HEK293T (cell line): Measurements from ENCODE around the gene RGL2.

Source experiments
- CTCF ChIA-PET: fragments of 350-600 bp; formaldehyde crosslinking; extraction: SDS; loops from one replicate; lab custom pipeline; 2021; ENCODE audit warnings: antibody characterized with exemption, inconsistent platforms; lab: Yijun Ruan, JAX
- POLR2A ChIA-PET: fragments of 350-600 bp; formaldehyde crosslinking; extraction: SDS; loops from one replicate; lab custom pipeline; 2020; ENCODE audit warnings: antibody characterized with exemption, inconsistent platforms; lab: Yijun Ruan, JAX
- DNase-seq: peaks from one replicate; pipeline ENCODE4 v3.0.0; 2012; ENCODE audit warnings: mixed read lengths; ENCODE audit errors: extremely low spot score
- ARNT ChIP-seq: fragments of 450-650 bp; IDR thresholded peaks from 2 replicates; pipeline ENCODE4 v1.6.1; 2017; ENCODE audit warnings: mild to moderate bottlenecking
- BHLHE40 ChIP-seq: fragments of 450-650 bp; IDR thresholded peaks from 2 replicates; pipeline ENCODE4 v1.6.1; 2016; ENCODE audit warnings: mild to moderate bottlenecking, moderate library complexity, borderline replicate concordance
- CTBP1 ChIP-seq: fragments of 450-650 bp; IDR thresholded peaks from 2 replicates; pipeline ENCODE4 v1.6.1; 2016; ENCODE audit warnings: borderline replicate concordance
- ELF4 ChIP-seq: fragments of 450-650 bp; IDR thresholded peaks from 2 replicates; pipeline ENCODE4 v1.6.1; 2017; ENCODE audit warnings: antibody characterized with exemption
- FOXA1 ChIP-seq: fragments of 450-650 bp; IDR thresholded peaks from 2 replicates; pipeline ENCODE4 v1.6.1; 2016; ENCODE audit warnings: mild to moderate bottlenecking
- FOXK2 ChIP-seq: fragments of 450-650 bp; IDR thresholded peaks from 2 replicates; pipeline ENCODE4 v1.6.1; 2016; ENCODE audit warnings: mild to moderate bottlenecking
- FOXM1 ChIP-seq: fragments of 450-650 bp; IDR thresholded peaks from 2 replicates; pipeline ENCODE4 v1.6.1; 2017; ENCODE audit warnings: mild to moderate bottlenecking, borderline replicate concordance
- HDGF ChIP-seq: fragments of 450-650 bp; IDR thresholded peaks from 2 replicates; pipeline ENCODE4 v1.6.1; 2017; ENCODE audit warnings: antibody characterized with exemption, borderline replicate concordance
- L3MBTL2 ChIP-seq: fragments of 450-650 bp; conservative IDR thresholded peaks from 2 replicates; pipeline ENCODE4 v1.6.1; 2016; ENCODE audit warnings: mild to moderate bottlenecking
- LEF1 ChIP-seq: fragments of 450-650 bp; IDR thresholded peaks from 2 replicates; pipeline ENCODE4 v1.6.1; 2017; ENCODE audit warnings: mild to moderate bottlenecking, borderline replicate concordance
- NFRKB ChIP-seq: fragments of 450-650 bp; IDR thresholded peaks from 2 replicates; pipeline ENCODE4 v1.6.1; 2016; ENCODE audit warnings: mild to moderate bottlenecking, moderate library complexity
- PKNOX1 ChIP-seq: fragments of 450-650 bp; IDR thresholded peaks from 2 replicates; pipeline ENCODE4 v1.6.1; 2016
- SP1 ChIP-seq: fragments of 450-650 bp; IDR thresholded peaks from 2 replicates; pipeline ENCODE4 v1.6.1; 2017
- SUZ12 ChIP-seq: fragments of 450-650 bp; IDR thresholded peaks from 2 replicates; pipeline ENCODE4 v1.6.1; 2016; ENCODE audit warnings: mild to moderate bottlenecking
- TARDBP ChIP-seq: fragments of 450-650 bp; IDR thresholded peaks from 2 replicates; pipeline ENCODE4 v1.6.1; 2016
- ZNF384 ChIP-seq: fragments of 450-650 bp; IDR thresholded peaks from 2 replicates; pipeline ENCODE4 v1.6.1; 2016

The RGL2 gene

DNA sequence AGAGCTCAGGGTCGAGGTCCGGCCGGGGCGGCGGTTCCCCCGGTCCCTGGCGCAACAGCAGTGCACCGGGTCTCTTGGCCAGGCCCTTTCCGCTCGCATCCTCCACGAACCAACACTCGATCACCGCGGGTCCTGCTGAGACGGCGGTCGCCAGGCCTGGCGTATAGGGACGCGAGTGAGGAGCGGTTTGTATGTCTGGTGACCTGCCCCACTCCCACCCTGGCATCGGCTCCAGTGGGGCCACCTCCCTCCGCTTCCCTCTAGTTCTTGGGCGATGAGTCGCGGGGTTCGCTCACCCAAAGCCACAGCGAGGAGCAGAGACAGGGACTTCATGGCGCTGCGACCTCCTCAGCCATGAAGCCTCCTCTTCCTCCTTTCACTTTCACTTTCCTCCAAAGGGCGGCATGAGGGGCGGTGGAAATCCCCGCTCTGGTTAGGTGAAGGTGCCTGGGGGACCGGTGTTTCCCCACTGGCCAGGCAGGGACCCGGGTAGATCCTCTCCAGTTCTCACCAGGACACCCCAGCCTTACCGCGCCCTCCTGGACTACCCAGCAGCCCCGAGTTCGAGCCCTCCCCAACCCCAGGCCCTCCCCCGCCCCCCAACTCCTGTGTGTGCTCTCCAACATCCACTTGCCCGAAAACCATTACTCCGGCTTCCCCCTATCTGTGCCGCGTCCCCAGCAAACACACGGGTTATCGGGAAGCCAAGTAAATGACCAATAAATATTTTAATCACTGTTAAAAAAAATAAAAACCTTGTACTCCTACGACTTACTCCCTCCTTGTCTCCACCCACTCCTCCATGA, 15.2 kb upstream of the RGL2 start, which contains the start of gene TAPBP:
TSS of gene TAPBP (minus strand) at position 370 of the 806 bp plus-strand sequence. CDS start at position 333, 37 bp downstream.
- POLR2A ChIA-PET: interaction anchor here (1.3 to 4.6 kb wide), 4 partner anchors 13 to 64 kb away, joined by 3 to 46 read pairs (median 12); partner anchors contain the start of genes B3GALT4 and RGL2
- CTCF ChIA-PET: no interaction called here
- DNase-seq: peak; percentile 44
- no peak for TF ChIP-seq SUZ12
- no peak for TF ChIP-seq PKNOX1
- no peak for TF ChIP-seq FOXM1
- TF ChIP-seq FOXA1: no peak
- no peak for TF ChIP-seq ELF4
- no peak for TF ChIP-seq ARNT
- no peak for TF ChIP-seq LEF1
- TF ChIP-seq ZNF384: no peak
- no peak for TF ChIP-seq HDGF
- TF ChIP-seq NFRKB: no peak
- TF ChIP-seq SP1: no peak

DNA sequence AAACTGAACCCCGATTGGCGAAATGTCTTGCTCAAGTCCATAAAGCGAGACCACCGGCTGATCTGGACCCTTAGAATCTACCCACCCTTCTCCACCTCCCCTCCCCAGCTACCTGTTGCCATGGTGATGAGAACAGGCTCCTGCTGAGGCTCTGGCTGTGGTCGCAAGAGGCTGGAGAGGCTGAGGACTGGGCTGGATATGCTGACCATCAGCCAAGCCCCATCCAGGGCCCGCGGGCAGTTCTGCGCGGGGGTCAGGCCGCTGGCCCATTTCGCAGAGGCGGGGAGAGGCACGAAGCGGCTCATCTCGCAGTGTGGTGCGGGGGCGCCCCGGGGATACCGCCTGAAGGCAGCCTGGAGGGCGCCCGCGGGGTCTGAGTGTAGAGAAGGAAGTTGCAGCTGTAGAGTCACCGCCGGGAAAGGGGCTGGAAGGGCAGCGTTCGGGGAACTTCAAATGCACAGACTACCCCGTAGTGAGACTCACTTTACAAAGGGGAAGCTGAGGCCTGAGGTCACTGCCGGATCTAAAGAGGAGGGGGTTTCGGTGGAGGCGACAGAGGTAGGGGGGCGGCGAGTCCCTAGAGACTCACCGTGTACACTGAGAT, 14.5 kb upstream of the RGL2 start:
- ChIA-PET POLR2A (interaction anchor here (0.9 to 4.6 kb wide), 8 partner anchors 12 to 341 kb away, joined by 3 to 46 read pairs (median 6); partner anchors contain the start of genes B3GALT4, PFDN6, RGL2 and RPS18), CTCF (interaction anchor here (1.2 kb wide), 1 partner anchor 12 kb away, joined by 3 read pairs; no protein-coding TSS in a partner anchor)
- DNase-seq: no peak
- TF ChIP-seq FOXM1: no peak

GRCh38 chr6:33312361-33313104, 13.8 kb upstream of the RGL2 start:
- ChIA-PET CTCF (interaction anchor here (0.7 to 1.2 kb wide), 2 partner anchors 12 to 13 kb away, joined by 3 to 4 read pairs; no protein-coding TSS in a partner anchor), POLR2A (interaction anchor here (0.9 to 4.6 kb wide), 8 partner anchors 11 to 341 kb away, joined by 3 to 46 read pairs (median 6); partner anchors contain the start of genes B3GALT4, PFDN6, RGL2 and RPS18)
- peak; percentile 61 for DNase-seq
- peak; percentile 75 for TF ChIP-seq ZNF384
- no peak for TF ChIP-seq L3MBTL2

GRCh38 chr6:33306356-33306755, 7.6 kb upstream of the RGL2 start:
- DNase-seq: no peak
- ChIA-PET CTCF (no interaction called here), POLR2A (no interaction called here)
- TF ChIP-seq SUZ12 (no peak), ARNT (no peak), PKNOX1 (no peak), FOXA1 (no peak), LEF1 (no peak), NFRKB (no peak), L3MBTL2 (no peak)

GRCh38 chr6:33305052-33305451, 6.3 kb upstream of the RGL2 start:
- ChIA-PET CTCF (no interaction called here), POLR2A (no interaction called here)
- no peak for DNase-seq
- TF ChIP-seq FOXK2: no peak
- TF ChIP-seq ELF4: no peak
- no peak for TF ChIP-seq SP1
- no peak for TF ChIP-seq PKNOX1
- no peak for TF ChIP-seq LEF1
- no peak for TF ChIP-seq ARNT
- no peak for TF ChIP-seq ZNF384
- no peak for TF ChIP-seq SUZ12
- no peak for TF ChIP-seq FOXA1
- no peak for TF ChIP-seq CTBP1
- no peak for TF ChIP-seq NFRKB
- no peak for TF ChIP-seq TARDBP
- no peak for TF ChIP-seq L3MBTL2
- TF ChIP-seq FOXM1: no peak
- no peak for TF ChIP-seq HDGF
- no peak for TF ChIP-seq BHLHE40

- CTCF ChIA-PET: no interaction called here
- TF ChIP-seq FOXM1 (no peak), BHLHE40 (no peak), LEF1 (no peak), FOXA1 (no peak), HDGF (no peak)
- POLR2A ChIA-PET: no interaction called here
- no peak for DNase-seq
Measured at GRCh38 chr6:33304216-33304615, 5.5 kb upstream of the RGL2 start.
